Fibroblast of the aortic adventitia (primary cell): ENCODE measurements around the gene TCIRG1. TPM values are rescaled to one million over a fixed set of nuclear protein-coding genes. Genes with fewer than 3 reads are reported as not detected.

Source experiments
- DNase-seq: peaks from one replicate; pipeline ENCODE4 v3.0.0-alpha.2; 2010; ENCODE audit warnings: low read depth
- H3K4me3 ChIP-seq: 2 replicates; pipeline ENCODE4 v1.5.1; 2011; ENCODE audit warnings: low read depth, mild to moderate bottlenecking, control low read depth, low read length, moderate library complexity
- CTCF ChIP-seq: IDR thresholded peaks from 2 replicates; pipeline ENCODE4 v1.5.1; 2011; ENCODE audit warnings: mild to moderate bottlenecking, low read length, control low read depth, inconsistent platforms; ENCODE audit not compliant: insufficient read depth
- total RNA-seq: library from RNA; depleted of rRNA; stranded (reverse); fragments of >200 nt; gene quantifications from 2 replicates; pipeline ENCODE4 v1.2.3, GENCODE V29; 2012; ENCODE audit warnings: low replicate concordance

The TCIRG1 gene
- total RNA-seq, 1 donor: 76.0 TPM

- peak; percentile 99 for DNase-seq
- H3K4me3 ChIP-seq: peak within 1 kb of the TSS; percentile 90
Observed at GRCh38 chr11:68030318-68031143, 8.3 kb upstream of the TCIRG1 start, which contains the start of gene NDUFS8. NDUFS8 (plus strand) TSS chr11:68030681; CDS start chr11:68032152, 1,471 bp downstream.

GRCh38 chr11:68031144-68031464 is 7.7 kb upstream of the TCIRG1 start:
- peak overlapping the region; percentile 90 for H3K4me3 ChIP-seq
- peak; percentile 49 for DNase-seq
- no peak for TF ChIP-seq CTCF

More at GRCh38 chr11:68030318-68031143, 8.3 kb upstream of the TCIRG1 start, which contains the start of gene NDUFS8:
- TF ChIP-seq CTCF: no peak

GRCh38 chr11:68032003-68032402 is 6.8 kb upstream of the TCIRG1 start:
- TF ChIP-seq CTCF: no peak
- H3K4me3 ChIP-seq: no peak overlapping the region

GRCh38 chr11:68032997-68033707 is 5.7 kb upstream of the TCIRG1 start:
- no peak for DNase-seq
- TF ChIP-seq CTCF: no peak
- H3K4me3 ChIP-seq: no peak overlapping the region

More at GRCh38 chr11:68032003-68032402, 6.8 kb upstream of the TCIRG1 start:
- DNase-seq: no peak

- no peak overlapping the region for H3K4me3 ChIP-seq
- TF ChIP-seq CTCF: no peak
- no peak for DNase-seq
Observed at GRCh38 chr11:68033708-68034045, 5.1 kb upstream of the TCIRG1 start.

GRCh38 chr11:68035266-68035876 is 3.5 kb upstream of the TCIRG1 start:
- H3K4me3 ChIP-seq: no peak overlapping the region
- DNase-seq: no peak
- no peak for TF ChIP-seq CTCF
